Measurements from ENCODE around the gene CMTM4.
"Not testable (repeated sequence)": the region's sequence is repeated elsewhere in the genome, so short reads cannot be mapped to it uniquely, and the experiment has no call there.

- not testable (repeated sequence) for TF ChIP-seq RARB (CRISPR knock-in tag; IDR thresholded peaks at IDR 0.05); ARNTL (CRISPR knock-in tag; IDR thresholded peaks at IDR 0.05; ENCODE audit: borderline replicate concordance, low read depth); PATZ1 (CRISPR knock-in tag; IDR thresholded peaks at IDR 0.05; ENCODE audit: borderline replicate concordance); CREB5 (CRISPR knock-in tag; IDR thresholded peaks at IDR 0.05; ENCODE audit: low read depth); TOX (CRISPR knock-in tag; IDR thresholded peaks at IDR 0.05; ENCODE audit: borderline replicate concordance); ZNF70 (CRISPR knock-in tag; IDR thresholded peaks at IDR 0.05); PPARA (CRISPR knock-in tag; IDR thresholded peaks at IDR 0.05; ENCODE audit: borderline replicate concordance); ZFP3 (CRISPR knock-in tag; IDR thresholded peaks at IDR 0.05)
- peak; percentile 55 for TF ChIP-seq TSHZ2 (CRISPR knock-in tag; IDR thresholded peaks at IDR 0.05)
Observed at GRCh38 chr16:66661671-66662346, 34.7 kb downstream of the CMTM4 start.
